H9 (cell line): Measurements from ENCODE around the gene SV2A. TPM values are rescaled to one million over a fixed set of nuclear protein-coding genes. Genes with fewer than 3 reads are reported as not detected.
"Not testable (repeated sequence)": the region's sequence is repeated elsewhere in the genome, so short reads cannot be mapped to it uniquely, and the experiment has no call there.

Source experiments
- DNase-seq: peaks from one replicate; pipeline ENCODE4 v3.0.0-alpha.2; 2017
- H2AFZ ChIP-seq: one replicate; pipeline ENCODE4 v1.6.1; 2013; ENCODE audit warnings: mild to moderate bottlenecking, low read length, control low read depth, moderate library complexity
- H2AK5ac ChIP-seq: 2 replicates; pipeline ENCODE4 v1.6.1; 2013; ENCODE audit warnings: low read length, control low read depth, mixed read lengths; ENCODE audit not compliant: insufficient read length
- H2BK120ac ChIP-seq: one replicate; pipeline ENCODE4 v1.6.1; 2013; ENCODE audit warnings: low read depth, mild to moderate bottlenecking, low read length, control low read depth, inconsistent platforms; ENCODE audit not compliant: poor library complexity, severe bottlenecking
- H2BK12ac ChIP-seq: 2 replicates; pipeline ENCODE4 v1.6.1; 2013; ENCODE audit warnings: low read length, control low read depth, mixed read lengths, low read depth; ENCODE audit not compliant: insufficient read length
- H2BK15ac ChIP-seq: 2 replicates; pipeline ENCODE4 v1.6.1; 2013; ENCODE audit warnings: low read depth, low read length, control low read depth
- H2BK20ac ChIP-seq: one replicate; pipeline ENCODE4 v1.6.1; 2013; ENCODE audit warnings: low read depth, mild to moderate bottlenecking, low read length, control low read depth, inconsistent platforms; ENCODE audit not compliant: poor library complexity, severe bottlenecking
- H2BK5ac ChIP-seq: 2 replicates; pipeline ENCODE4 v1.6.1; 2013; ENCODE audit warnings: low read length, control low read depth, mixed read lengths; ENCODE audit not compliant: insufficient read length
- H3K14ac ChIP-seq: 2 replicates; pipeline ENCODE4 v1.6.1; 2013; ENCODE audit warnings: low read length, control low read depth; ENCODE audit not compliant: insufficient read depth
- H3K18ac ChIP-seq: 2 replicates; pipeline ENCODE4 v1.6.1; 2013; ENCODE audit warnings: low read depth, mild to moderate bottlenecking, mixed read lengths, low read length, control low read depth; ENCODE audit not compliant: insufficient read length
- H3K23ac ChIP-seq: 2 replicates; pipeline ENCODE4 v1.6.1; 2013; ENCODE audit warnings: low read length, control low read depth, mixed read lengths, low read depth; ENCODE audit not compliant: insufficient read length
- H3K23me2 ChIP-seq: 2 replicates; pipeline ENCODE4 v1.6.1; 2013; ENCODE audit warnings: low read depth, mild to moderate bottlenecking, mixed read lengths, low read length, control low read depth; ENCODE audit not compliant: insufficient read length, poor library complexity, severe bottlenecking
- H3K27ac ChIP-seq: 2 replicates; pipeline ENCODE4 v1.5.1; 2013; ENCODE audit warnings: low read length, control low read depth, mixed read lengths, low read depth; ENCODE audit not compliant: insufficient read length
- H3K27me3 ChIP-seq: 2 replicates; pipeline ENCODE4 v1.6.1; 2013; ENCODE audit warnings: low read length, control low read depth, inconsistent platforms; ENCODE audit not compliant: insufficient read depth
- H3K4ac ChIP-seq: 2 replicates; pipeline ENCODE4 v1.6.1; 2013; ENCODE audit warnings: low read depth, mild to moderate bottlenecking, control low read depth, inconsistent platforms, low read length, moderate library complexity
- H3K4me1 ChIP-seq: 2 replicates; pipeline ENCODE4 v1.6.1; 2013; ENCODE audit warnings: low read length, control low read depth, inconsistent platforms; ENCODE audit not compliant: insufficient read depth
- H3K4me2 ChIP-seq: 2 replicates; pipeline ENCODE4 v1.6.1; 2013; ENCODE audit warnings: low read length, control low read depth, mixed read lengths; ENCODE audit not compliant: insufficient read length, insufficient read depth
- H3K56ac ChIP-seq: 2 replicates; pipeline ENCODE4 v1.6.1; 2013; ENCODE audit warnings: low read depth, mild to moderate bottlenecking, mixed read lengths, low read length, control low read depth; ENCODE audit not compliant: insufficient read length
- H3K79me1 ChIP-seq: 2 replicates; pipeline ENCODE4 v1.6.1; 2013; ENCODE audit warnings: low read depth, mild to moderate bottlenecking, moderate library complexity, low read length, control low read depth, inconsistent platforms; ENCODE audit not compliant: insufficient read depth, poor library complexity, severe bottlenecking
- H3K79me2 ChIP-seq: 2 replicates; pipeline ENCODE4 v1.6.1; 2013; ENCODE audit warnings: low read length, control low read depth, inconsistent platforms; ENCODE audit not compliant: insufficient read depth
- H3K9ac ChIP-seq: 2 replicates; pipeline ENCODE4 v1.6.1; 2013; ENCODE audit warnings: low read length, control low read depth, mixed read lengths; ENCODE audit not compliant: insufficient read length; ENCODE audit errors: extremely low read depth
- H3K9me3 ChIP-seq: one replicate; pipeline ENCODE4 v1.6.1; 2013; ENCODE audit warnings: low read depth, low read length, inconsistent platforms; ENCODE audit not compliant: control insufficient read depth
- H3T11ph ChIP-seq: one replicate; pipeline ENCODE4 v1.6.1; 2013; ENCODE audit warnings: mild to moderate bottlenecking, low read length, control low read depth, inconsistent platforms
- H4K20me1 ChIP-seq: one replicate; pipeline ENCODE4 v1.6.1; 2013; ENCODE audit not compliant: control insufficient read depth, insufficient read length, insufficient read depth
- H4K5ac ChIP-seq: 2 replicates; pipeline ENCODE4 v1.6.1; 2013; ENCODE audit warnings: low read depth, mild to moderate bottlenecking, mixed read lengths, low read length, control low read depth; ENCODE audit not compliant: insufficient read length
- H4K8ac ChIP-seq: replicated peaks from 2 replicates; pipeline ENCODE4 v1.6.1; 2013; ENCODE audit warnings: low read length, control low read depth, mixed read lengths, low read depth; ENCODE audit not compliant: insufficient read length
- H4K91ac ChIP-seq: 2 replicates; pipeline ENCODE4 v1.6.1; 2013; ENCODE audit warnings: low read depth, mild to moderate bottlenecking, moderate library complexity, mixed read lengths, low read length, control low read depth; ENCODE audit not compliant: insufficient read length
- H3K27ac Mint-ChIP-seq, 3 experiments: 2 replicates in 2 of 3; 3 replicates in 1 of 3; pipeline ENCODE4 v1.8.0; 2020 to 2021; ENCODE audit warnings: mixed read lengths in 3 of 3, mild to moderate bottlenecking in 1 of 3, moderate library complexity in 1 of 3
- H3K27me3 Mint-ChIP-seq: 2 replicates; pipeline ENCODE4 v1.8.0; 2021; ENCODE audit warnings: low read depth, mild to moderate bottlenecking, moderate library complexity, mixed read lengths
- H3K36me3 Mint-ChIP-seq, 3 experiments: 2 replicates in 2 of 3; 3 replicates in 1 of 3; pipeline ENCODE4 v1.8.0; 2020 to 2021; ENCODE audit warnings: low read depth in 3 of 3, mixed read lengths in 3 of 3; ENCODE audit not compliant: insufficient read depth in 1 of 3
- H3K4me1 Mint-ChIP-seq, 2 experiments: 2 replicates each; pipeline ENCODE4 v1.8.0; 2020; ENCODE audit warnings: mixed read lengths in 2 of 2
- H3K4me3 Mint-ChIP-seq, 2 experiments: 2 replicates in 1 of 2; 3 replicates in 1 of 2; pipeline ENCODE4 v1.8.0; 2020 to 2021; ENCODE audit warnings: mild to moderate bottlenecking in 2 of 2, mixed read lengths in 2 of 2, moderate library complexity in 1 of 2
- H3K9me3 Mint-ChIP-seq, 2 experiments: 2 replicates in 1 of 2; 3 replicates in 1 of 2; pipeline ENCODE4 v1.8.0; 2020; ENCODE audit warnings: mild to moderate bottlenecking in 2 of 2, mixed read lengths in 2 of 2, moderate library complexity in 1 of 2
- CTCF ChIP-seq: fragments of 200-600 bp; sonication (generic); conservative IDR thresholded peaks from 3 replicates; pipeline ENCODE4 v1.8.0; 2021; ENCODE audit warnings: antibody characterized with exemption, mild to moderate bottlenecking
- WGBS: extraction: QIAGEN DNeasy Blood & Tissue Kit; methylation state at CpG from one replicate; pipeline ENCODE4 v1.1.7; 2013; ENCODE audit warnings: missing lambda C conversion rate, low lambda C conversion rate, mixed read lengths; ENCODE audit not compliant: insufficient read length; ENCODE audit errors: extremely low coverage; 5-methylcytosine and 5-hydroxymethylcytosine counted together
- total RNA-seq: library from RNA; stranded (reverse); gene quantifications from 2 replicates; pipeline ENCODE4 v1.2.1, GENCODE V29; 2021

SV2A gene
- total RNA-seq, 1 experiment from 2014 or later = 42.4 TPM

- Mint-ChIP-seq H3K4me1 (no peaks in the 10 kb centered on the region), H3K36me3 (no peaks in the 10 kb centered on the region), H3K27me3 (no peaks in the 10 kb centered on the region), H3K27ac (no peak overlapping the region; a peak in 1 of 7 replicates), H3K9me3 (no peaks in the 10 kb centered on the region), H3K4me3 (no peak overlapping the region)
- no peaks in the 10 kb centered on the region for H3K79me1 ChIP-seq
- H3K23ac ChIP-seq = no peak overlapping the region
- no peaks in the 10 kb centered on the region for H4K20me1 ChIP-seq
- no peak overlapping the region for H2AK5ac ChIP-seq
- no peak overlapping the region for H2BK12ac ChIP-seq
- no peak for DNase-seq
- H4K5ac ChIP-seq = no peak overlapping the region
- no peak overlapping the region for H2BK5ac ChIP-seq
- H2AFZ ChIP-seq = no peak overlapping the region
- no peak overlapping the region for H3K18ac ChIP-seq
- H3T11ph ChIP-seq = no peak overlapping the region
- no peak overlapping the region for H3K56ac ChIP-seq
- no peak overlapping the region for H3K9ac ChIP-seq
- H3K27me3 ChIP-seq = no peaks in the 10 kb centered on the region
- H3K4ac ChIP-seq = no peak overlapping the region
- no peaks in the 10 kb centered on the region for H3K4me1 ChIP-seq
- H2BK120ac ChIP-seq = no peak overlapping the region
- H4K8ac ChIP-seq = no peak overlapping the region
- no peaks in the 10 kb centered on the region for H3K23me2 ChIP-seq
- no peak overlapping the region for H3K4me2 ChIP-seq
- H2BK15ac ChIP-seq = no peak overlapping the region
- H3K14ac ChIP-seq = no peak overlapping the region
- no peak overlapping the region for H3K27ac ChIP-seq
- TF ChIP-seq CTCF = no peak
- whole genome bisulfite sequencing = no CpG with 5 or more reads among the region's 7 CpGs
- no peaks in the 10 kb centered on the region for H3K79me2 ChIP-seq
- H4K91ac ChIP-seq = no peak overlapping the region
- H2BK20ac ChIP-seq = no peak overlapping the region
- H3K9me3 ChIP-seq = no peaks in the 10 kb centered on the region
These were observed 40.3 kb downstream of the SV2A start for GRCh38 chr1:149877211-149877946.

GRCh38 chr1:149873060-149873459 is 44.6 kb downstream of the SV2A start:
- H3K27me3 Mint-ChIP-seq, H2AK5ac ChIP-seq, H3T11ph ChIP-seq, H3K4me2 ChIP-seq, H3K4ac ChIP-seq, H3K79me2 ChIP-seq, H3K27me3 ChIP-seq, H4K20me1 ChIP-seq, H3K9me3 Mint-ChIP-seq, H3K9me3 ChIP-seq, H3K23ac ChIP-seq, H3K4me3 Mint-ChIP-seq, H3K27ac Mint-ChIP-seq, H2AFZ ChIP-seq, H3K79me1 ChIP-seq, H3K18ac ChIP-seq, H2BK12ac ChIP-seq, H2BK20ac ChIP-seq, H3K4me1 Mint-ChIP-seq, H3K4me1 ChIP-seq, H2BK120ac ChIP-seq, H2BK15ac ChIP-seq, H3K14ac ChIP-seq, H3K27ac ChIP-seq, H3K23me2 ChIP-seq, H4K91ac ChIP-seq, DNase-seq, H4K5ac ChIP-seq, H4K8ac ChIP-seq, H3K56ac ChIP-seq, H3K36me3 Mint-ChIP-seq, H2BK5ac ChIP-seq, H3K9ac ChIP-seq: not testable (repeated sequence)
- WGBS = no CpG with 5 or more reads among the region's 4 CpGs
